GM18868 (cell line): ENCODE results near the gene LIFR.
"Not testable (repeated sequence)": the region's sequence is repeated elsewhere in the genome, so short reads cannot be mapped to it uniquely, and the experiment has no call there.

ENCODE experiments used
- ATAC-seq: cut with Tn5 transposase; IDR thresholded peaks from one replicate; pipeline ENCODE4 v1.9.1; 2021; ENCODE audit warnings: mild to moderate bottlenecking, moderate library complexity; ENCODE audit not compliant: unreplicated experiment

Gene LIFR

GRCh38 chr5:38582975-38583319, 26.5 kb upstream of the LIFR start:
- no peak for ATAC-seq

GRCh38 chr5:38582293-38582974, 26.0 kb upstream of the LIFR start:
- ATAC-seq = no peak

- no peak for ATAC-seq
These were observed 25.2 kb upstream of the LIFR start for GRCh38 chr5:38581597-38581996.

DNA sequence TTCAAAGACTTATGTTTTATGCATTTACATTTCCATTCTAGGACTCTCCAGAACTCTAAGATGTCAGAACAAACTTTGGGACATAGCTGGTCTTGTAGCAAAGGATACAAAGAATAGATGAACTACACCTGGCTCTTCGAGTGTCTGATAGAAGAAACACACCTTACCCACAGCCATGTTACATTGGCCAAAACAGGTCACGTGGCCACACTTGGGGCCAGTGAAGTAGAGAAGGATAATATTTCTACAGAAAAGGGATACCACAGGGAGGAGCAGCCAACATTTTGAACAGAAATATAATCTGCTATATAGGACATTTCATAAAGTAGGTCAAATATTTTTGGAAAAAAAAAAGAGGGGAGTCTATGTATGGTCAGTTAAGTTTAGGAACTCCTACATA, 22.7 kb upstream of the LIFR start:
- no peak for ATAC-seq

DNA sequence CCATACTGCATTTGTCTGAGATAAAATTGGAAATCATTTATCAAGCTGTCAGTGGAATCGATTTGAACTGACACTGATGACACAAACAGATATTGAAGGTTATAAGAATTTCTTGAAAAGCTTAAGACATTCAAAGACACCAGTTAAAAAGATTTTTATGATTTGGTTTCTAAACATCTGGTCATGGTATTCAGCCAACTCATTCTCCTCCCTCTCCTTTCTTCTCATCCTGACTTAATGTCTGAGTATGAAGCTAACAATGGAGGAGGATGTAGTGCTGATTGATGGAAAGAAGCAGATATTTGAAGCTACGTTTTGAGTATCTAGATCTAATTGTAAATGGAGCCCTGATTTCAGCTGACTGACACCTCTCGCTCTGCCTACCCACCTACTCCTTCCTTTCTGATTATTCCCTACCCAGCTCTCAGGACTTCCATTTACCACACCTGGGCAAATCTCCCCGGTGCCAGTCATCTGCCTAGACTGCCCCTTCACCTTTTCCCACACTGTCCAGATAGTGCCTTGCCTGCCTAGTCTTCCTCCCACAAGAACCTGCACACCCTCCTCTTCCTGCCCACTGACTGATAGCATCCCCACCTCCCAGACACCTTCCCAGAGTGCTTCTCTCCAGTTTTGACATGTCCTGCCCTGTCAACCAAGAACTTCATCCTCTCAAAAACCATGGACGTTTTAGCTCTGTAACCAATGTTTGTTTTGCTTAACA, 20.7 kb upstream of the LIFR start:
- no peak for ATAC-seq

GRCh38 chr5:38576442-38576841, 20.0 kb upstream of the LIFR start:
- no peak for ATAC-seq

DNA sequence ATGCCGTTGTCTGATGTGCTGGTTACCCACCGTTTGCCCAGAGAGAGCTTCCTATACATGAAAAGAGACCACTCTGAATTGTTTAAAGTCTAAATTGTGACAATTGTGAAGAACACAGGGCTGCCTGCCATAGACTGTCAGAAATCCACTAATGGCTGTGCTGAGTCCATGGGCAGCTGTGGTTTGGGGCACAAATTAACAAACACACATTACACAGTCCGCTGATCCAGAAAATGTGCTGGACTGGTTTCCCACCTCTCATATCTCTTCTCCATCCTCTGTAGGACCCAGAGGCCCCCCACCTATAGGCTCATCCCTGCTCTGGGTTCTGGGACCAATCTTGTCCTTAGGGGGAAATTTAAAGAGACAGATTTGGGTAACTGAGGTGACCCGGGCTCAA, 19.0 kb upstream of the LIFR start:
- no peak for ATAC-seq

DNA sequence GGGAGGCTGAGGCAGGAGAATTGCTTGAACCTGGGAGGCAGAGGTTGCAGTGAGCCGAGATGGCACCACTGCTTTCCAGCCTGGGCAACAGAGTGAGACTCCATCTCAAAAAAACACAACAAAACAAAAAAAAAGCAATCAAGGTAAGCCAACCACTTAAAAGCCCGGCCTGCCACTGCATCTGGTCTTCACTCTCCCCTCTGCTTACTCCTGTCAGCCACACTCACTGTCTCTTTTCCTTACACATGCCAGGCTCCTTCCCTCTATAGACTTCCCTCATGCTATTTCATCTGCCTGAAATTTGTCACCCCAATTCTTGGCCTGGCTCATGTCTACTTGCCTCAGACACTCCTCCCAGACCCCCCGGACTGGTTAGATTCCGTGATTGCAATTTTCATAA, 17.6 kb upstream of the LIFR start:
- ATAC-seq = no peak

- no peak for ATAC-seq
These were observed 17.1 kb upstream of the LIFR start for GRCh38 chr5:38573521-38573920.

DNA sequence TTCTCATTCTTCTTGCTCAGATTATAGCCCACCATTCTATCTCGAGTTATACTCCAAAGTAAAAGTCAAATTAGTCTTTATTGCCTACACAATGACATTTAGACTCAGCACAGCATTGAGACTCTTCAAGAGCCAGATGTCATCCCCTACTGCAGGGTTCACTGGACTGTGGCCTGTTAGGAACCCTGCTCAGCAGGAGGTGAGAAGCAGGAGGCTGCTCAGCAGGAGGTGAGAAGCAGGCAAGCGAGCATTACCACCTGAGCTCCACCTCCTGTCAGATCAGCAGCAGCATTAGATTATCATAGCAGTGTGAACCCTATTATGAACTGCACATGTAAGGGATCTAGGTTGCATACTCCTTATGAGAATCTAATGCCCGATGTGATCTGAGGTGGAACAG, 12.7 kb upstream of the LIFR start:
- no peak for ATAC-seq

- ATAC-seq = not testable (repeated sequence)
These were observed 10.9 kb upstream of the LIFR start for GRCh38 chr5:38567306-38567705.

GRCh38 chr5:38563624-38564023, 7.2 kb upstream of the LIFR start:
- no peak for ATAC-seq

GRCh38 chr5:38562444-38563210, 6.2 kb upstream of the LIFR start:
- no peak for ATAC-seq

- no peak for ATAC-seq
These were observed 3.0 kb upstream of the LIFR start for GRCh38 chr5:38559428-38559827.

- ATAC-seq = no peak
These were observed 1.3 kb upstream of the LIFR start for GRCh38 chr5:38557792-38558191.

DNA sequence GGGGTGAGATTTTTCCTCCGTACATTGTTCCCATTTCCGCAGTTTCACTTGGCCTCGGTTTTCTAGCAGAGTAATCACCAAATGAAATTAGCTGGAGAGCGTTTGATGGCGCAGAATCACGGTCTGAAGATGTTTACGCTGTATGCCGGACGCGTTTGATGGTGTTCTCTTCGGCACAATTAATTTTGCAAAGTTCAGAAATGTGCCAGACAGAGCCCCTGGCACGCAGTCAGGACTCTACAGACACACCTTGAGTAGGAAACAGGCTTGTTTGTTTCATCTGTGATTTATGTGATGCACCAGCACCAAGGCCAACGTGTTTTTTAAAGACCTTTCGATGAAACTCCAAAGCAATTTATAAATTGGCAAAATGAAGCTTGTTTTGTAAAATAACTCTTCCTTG, 863 bp upstream of the LIFR start:
- no peak for ATAC-seq

GRCh38 chr5:38556088-38556598, 303 bp downstream of the LIFR start:
- no peak for ATAC-seq

- no peak for ATAC-seq
These were observed 925 bp downstream of the LIFR start for GRCh38 chr5:38555354-38556087.

- no peak for ATAC-seq
These were observed 1.6 kb downstream of the LIFR start for GRCh38 chr5:38554861-38555260.

- ATAC-seq = no peak
These were observed 2.0 kb downstream of the LIFR start for GRCh38 chr5:38554403-38554802.

GRCh38 chr5:38553001-38553521, 3.4 kb downstream of the LIFR start:
- ATAC-seq = no peak
